Activated T-cell treated with anti-CD3 and anti-CD28 coated beads for 24 hours (primary cell): ENCODE measurements around the gene DCAF6.
"Not testable (repeated sequence)": the region's sequence is repeated elsewhere in the genome, so short reads cannot be mapped to it uniquely, and the experiment has no call there.

Source experiments
- DNase-seq: peaks from one replicate; pipeline ENCODE4 v3.0.0-alpha.2; 2020; ENCODE audit warnings: low read depth

The DCAF6 gene, protein sequence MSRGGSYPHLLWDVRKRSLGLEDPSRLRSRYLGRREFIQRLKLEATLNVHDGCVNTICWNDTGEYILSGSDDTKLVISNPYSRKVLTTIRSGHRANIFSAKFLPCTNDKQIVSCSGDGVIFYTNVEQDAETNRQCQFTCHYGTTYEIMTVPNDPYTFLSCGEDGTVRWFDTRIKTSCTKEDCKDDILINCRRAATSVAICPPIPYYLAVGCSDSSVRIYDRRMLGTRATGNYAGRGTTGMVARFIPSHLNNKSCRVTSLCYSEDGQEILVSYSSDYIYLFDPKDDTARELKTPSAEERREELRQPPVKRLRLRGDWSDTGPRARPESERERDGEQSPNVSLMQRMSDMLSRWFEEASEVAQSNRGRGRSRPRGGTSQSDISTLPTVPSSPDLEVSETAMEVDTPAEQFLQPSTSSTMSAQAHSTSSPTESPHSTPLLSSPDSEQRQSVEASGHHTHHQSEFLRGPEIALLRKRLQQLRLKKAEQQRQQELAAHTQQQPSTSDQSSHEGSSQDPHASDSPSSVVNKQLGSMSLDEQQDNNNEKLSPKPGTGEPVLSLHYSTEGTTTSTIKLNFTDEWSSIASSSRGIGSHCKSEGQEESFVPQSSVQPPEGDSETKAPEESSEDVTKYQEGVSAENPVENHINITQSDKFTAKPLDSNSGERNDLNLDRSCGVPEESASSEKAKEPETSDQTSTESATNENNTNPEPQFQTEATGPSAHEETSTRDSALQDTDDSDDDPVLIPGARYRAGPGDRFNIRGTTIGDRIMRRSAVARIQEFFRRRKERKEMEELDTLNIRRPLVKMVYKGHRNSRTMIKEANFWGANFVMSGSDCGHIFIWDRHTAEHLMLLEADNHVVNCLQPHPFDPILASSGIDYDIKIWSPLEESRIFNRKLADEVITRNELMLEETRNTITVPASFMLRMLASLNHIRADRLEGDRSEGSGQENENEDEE

DNA sequence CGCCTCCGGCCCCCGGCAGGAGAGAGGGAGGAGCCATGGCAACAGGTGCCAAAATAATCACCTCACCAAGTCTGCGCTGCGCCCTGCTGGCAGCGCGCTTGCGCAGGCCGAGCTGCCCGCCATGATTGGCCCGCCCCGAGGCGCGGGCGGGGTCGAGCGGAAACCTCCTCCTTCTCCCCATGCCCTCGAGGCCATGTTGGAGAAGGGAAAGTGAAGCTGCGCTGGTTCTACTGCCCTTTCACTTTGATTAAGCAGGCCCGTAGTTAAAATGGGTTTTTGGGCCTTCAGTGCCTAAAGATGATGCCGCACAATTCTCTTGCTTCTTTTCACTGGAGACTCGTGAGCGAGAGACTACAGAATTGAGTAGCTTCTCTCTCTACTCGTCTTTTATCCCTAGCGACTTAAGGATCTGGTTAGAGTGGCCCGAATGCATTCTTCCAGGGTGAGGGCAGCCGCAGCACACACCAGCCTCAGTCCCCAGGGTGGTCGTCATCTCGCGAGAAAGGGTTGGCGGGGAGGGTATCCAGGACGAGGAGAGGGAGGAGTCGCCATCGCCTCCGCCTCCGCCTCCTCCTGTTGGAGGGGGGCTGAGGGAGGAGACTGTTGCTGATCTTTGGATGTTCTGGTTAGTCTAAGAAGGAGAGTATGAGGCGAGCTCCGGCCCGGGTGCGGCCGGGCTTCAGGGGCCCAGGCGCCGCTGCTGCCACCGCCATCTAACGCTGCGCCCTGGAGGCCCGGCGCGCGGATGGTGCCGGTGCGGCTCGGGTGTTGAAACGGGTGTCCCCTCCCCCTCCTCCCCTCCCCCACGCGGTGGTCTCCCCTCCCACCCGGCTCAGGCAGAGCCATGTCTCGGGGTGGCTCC, at the start of gene DCAF6:
DCAF6 (plus strand) TSS at position 616 of the 862 bp plus-strand sequence; CDS start at position 845, 229 bp downstream.
- peak; percentile 94 for DNase-seq

DNA sequence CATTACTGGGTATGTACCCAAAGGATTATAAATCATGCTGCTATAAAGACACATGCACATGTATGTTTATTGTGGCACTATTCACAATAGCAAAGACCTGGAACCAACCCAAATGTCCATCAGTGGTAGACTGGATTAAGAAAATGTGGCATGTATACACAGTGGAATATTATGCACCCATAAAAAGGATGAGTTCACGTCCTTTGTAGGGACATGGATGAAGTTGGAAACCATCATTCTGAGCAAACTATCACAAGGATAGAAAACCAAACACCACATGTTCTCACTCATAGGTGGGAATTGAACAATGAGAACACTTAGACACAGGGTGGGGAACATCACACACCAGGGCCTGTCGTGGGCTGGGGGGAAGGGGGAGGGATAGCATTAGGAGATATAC, 49.3 kb upstream of the DCAF6 start:
- DNase-seq = not testable (repeated sequence)

DNA sequence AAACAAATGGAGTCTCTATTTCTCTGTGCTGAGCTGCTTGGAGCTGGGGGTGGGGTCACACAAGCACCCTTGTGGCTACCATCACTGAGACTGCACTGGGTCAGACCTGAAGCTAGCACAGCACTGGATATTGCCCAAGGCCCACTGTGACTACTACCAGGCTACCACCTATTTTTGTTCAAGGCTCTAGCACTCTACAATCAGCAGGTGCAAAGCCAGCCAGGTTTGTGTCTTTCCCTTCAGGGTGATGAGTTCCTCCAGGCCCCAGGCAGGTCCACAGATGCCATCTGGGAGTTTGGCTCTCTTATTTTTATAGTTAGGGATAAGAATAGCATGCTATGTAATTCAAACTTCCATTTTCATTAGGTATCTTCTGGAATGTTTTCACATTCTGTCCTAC, 46.1 kb upstream of the DCAF6 start:
- no peak for DNase-seq

DNA sequence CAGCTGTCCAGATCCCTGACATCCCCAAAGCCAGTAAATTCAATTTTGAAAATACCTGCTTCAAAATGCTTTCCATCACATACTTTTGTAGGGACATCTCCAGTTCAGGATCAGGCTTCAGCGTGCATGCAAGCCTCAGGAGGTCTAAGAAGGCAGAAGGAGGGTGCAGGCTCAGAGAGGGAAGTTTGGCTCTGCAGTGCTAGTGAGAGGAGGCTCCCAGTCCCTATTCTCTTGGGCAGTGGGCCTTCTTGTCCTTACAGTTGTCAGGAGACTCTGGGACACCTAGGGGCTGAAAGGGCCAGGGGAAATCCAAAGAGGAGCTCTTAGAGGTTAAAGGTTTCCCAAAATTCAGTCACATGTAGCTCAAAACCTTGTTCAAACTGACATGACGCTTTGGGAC, 42.7 kb upstream of the DCAF6 start:
- no peak for DNase-seq

DNA sequence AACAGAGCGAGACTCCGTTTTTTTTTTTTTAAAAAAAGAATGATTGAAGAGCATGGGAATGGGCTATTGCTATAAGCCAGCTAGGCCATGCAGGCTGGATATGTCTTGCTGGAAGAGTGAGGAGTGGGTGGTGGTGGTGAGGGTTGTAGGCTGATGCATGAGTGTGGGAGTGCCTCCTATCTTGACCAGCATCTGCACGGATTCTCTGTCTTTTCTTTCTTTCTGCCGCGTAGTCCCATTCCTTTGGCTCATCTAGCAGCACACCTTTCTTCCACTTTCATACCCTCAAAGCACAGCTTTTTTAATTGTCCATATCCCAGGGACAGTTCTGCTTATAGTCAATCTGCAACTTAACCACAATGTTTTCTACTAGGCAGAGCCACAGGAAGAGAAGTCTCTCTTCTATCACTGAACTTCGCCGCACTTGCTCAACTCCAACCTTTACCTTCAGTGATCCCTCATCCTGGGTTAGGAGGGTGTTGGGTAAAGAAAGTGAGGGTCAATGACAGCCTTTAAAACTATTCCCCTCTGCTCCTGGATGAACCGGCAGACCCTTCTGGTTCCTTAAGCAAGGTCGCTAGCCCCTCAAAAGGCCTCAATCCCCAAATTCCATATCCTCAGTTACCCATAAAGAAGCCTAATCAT, 37.8 kb upstream of the DCAF6 start:
- no peak for DNase-seq

DNA sequence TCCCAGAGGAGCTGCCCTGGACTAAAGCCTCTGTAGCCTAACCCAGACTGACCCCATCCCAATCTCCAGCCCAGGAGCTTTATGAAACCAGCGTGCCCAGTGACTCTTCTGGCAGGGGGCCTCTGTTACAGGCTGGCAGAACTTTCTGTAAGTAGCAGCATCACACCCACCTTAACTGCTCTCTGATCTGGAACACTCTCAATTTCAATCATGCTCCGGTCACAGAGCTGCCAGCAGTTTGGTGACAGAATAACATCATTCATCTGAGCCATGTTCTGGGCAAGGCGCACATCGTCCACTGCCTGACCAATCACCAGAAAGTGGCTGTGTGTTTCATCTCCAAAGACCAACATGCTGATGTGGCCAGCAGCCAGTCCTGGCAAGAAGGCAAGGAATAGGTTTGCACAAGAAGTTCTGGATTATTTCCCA, 37.2 kb upstream of the DCAF6 start:
- no peak for DNase-seq

DNA sequence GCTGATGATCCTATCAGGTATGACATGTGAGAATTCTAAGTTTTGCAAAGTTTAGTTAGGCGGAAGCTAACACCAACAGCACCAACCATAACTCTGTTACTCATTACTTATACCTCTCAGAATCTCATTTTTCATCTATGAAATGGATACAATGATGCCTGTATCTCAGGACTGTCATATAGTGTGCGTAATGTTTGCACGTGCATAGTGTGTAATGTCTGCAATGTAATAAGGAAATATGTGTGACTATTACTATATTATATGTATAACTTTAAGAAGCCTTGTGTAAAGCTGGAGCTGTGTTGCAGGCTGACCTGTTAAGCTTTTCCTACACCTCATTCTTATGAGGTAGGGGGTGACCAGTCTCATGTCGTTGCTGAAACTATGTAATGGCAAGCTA, 35.6 kb upstream of the DCAF6 start:
- no peak for DNase-seq

DNA sequence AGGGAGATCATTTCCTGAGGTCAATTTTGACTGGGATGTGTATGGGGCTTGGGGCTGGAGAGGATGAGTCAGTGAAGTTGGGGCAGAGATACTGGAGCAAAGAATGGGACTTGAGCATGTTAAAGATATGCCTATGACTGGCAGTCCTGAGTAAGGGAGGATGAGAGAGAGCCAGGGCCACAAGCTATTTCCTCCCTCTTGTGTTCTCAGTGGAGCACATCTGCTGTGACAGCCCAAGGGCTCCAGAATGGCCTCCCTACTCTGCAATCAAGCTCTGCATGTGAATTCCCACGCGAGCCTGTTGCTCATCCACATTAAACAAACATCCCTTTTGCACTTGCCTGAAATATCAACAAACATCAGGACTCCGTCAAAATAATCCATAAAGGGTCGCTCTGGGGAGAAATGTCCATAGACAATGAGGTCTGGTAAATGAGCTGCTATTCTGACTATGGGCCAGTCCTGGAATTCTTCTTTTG, 31.8 kb upstream of the DCAF6 start:
- DNase-seq = no peak

DNA sequence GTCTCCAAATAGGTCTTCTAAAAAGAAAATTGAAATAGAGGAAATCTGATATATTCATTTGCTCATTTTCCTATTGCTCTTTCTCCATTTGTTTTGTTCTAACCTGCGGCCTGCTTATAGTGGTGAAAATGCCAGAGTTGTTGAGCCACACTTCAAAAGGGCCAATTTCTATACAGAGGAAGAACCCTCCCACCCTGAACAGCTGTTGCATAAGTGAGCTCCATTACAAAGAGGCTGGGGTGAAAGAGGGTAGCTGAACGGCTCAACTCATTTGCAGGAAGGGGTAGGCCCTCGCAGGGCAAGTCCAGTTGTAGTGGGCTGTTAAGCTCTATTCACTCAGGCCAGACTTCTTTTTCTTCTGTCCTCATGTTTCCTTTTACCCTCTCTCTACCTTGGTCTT, 31.3 kb upstream of the DCAF6 start:
- no peak for DNase-seq

DNA sequence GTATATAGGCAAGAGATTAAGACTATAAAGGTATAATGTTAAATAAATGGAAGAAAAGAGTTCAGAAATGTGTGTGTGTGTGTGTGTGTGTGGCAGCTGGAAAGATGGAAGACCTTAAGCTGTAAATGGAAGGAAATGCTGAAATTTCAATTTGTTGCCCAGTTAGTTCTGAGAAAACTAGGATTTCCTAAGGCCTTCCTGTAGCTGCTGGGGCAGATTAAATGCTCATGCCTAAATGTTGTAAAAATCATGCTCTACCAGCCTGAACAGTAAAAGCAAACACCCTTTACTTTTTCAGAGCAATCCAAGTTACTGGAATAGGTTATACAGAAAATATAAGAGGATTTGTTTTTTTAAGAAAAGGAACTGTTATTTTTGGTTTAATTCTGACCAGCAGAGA, 30.8 kb upstream of the DCAF6 start:
- DNase-seq = no peak

DNA sequence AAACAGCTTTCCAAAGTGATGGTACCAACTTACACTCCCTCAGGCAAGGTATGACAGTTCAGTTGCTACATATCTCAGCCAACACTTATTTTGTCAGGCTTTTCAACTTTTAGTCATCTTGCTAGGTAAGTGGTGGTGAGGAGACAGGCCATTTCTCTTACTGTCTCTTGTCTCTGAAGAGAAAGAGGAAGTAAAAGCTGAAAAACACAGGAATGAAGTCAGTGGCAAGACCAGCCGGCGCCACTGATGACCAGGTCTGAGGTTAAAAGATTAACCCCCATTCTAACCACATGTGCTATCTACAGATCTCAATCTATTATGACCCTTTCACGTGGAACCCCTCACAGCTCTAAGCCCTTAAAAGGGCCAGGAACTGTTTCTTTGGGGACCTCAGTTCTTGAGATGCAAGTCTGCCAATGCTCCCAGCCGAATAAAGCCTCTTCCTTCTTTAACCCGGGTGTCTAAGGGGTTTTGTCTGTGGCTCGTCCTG, 26.7 kb upstream of the DCAF6 start:
- DNase-seq = no peak

DNA sequence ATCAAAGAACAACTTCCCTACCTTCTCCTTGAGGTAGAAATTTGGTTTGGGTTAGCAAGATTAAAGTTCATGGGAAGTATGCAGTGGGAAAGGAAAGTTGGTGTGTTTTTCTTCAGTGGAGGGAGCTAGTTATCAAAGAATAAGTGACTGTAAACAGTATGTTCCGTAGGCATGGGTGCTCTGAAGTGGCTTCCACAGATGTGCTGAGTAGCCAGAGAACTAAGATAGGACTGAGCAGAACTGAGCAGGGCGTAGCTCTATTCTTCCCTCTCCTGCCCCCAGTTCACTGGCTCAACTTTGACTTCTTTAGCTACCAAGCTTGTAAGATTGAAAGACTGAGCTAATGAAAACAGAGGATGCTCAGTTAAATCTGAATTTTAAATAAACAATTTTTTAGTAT, 26.0 kb upstream of the DCAF6 start:
- DNase-seq = no peak

DNA sequence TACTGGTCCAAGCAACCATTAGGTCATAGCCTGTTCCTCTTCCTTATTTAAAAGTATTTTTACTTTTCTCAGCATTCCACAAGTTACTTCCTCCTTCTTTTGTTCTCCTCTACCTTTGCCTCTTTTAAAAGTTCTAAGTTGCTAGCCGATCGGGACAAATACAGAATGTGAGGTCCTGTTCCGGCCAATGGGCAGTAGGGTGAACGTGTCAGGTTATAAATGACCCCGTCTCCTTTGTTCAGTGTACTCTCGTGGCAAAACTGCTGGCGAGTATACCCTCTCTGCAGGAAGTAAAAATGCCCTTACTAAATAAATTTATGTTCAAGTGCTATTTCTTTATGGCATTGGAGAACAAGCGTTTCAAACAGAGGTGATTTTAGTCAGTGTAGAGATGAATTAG, 25.1 kb upstream of the DCAF6 start:
- DNase-seq = no peak

DNA sequence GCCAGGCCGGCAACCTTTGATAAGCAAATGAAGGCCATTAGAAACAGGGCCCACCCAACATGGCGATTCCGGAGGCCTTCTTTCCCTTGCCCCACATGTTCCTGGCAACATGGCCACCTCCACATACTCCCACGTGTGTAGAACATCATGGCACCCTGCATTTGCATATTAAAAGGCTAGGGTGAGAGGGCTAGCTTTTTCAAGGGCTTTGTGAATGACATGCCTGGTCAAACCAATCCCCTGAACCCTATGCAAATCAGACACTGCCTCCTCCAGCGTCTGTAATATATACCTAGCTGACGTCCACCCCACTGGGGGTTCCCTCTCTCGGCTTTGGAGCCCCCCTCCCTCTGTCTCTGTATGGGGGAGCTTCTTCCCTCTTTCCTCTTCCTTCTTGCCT, 24.2 kb upstream of the DCAF6 start:
- no peak for DNase-seq

DNA sequence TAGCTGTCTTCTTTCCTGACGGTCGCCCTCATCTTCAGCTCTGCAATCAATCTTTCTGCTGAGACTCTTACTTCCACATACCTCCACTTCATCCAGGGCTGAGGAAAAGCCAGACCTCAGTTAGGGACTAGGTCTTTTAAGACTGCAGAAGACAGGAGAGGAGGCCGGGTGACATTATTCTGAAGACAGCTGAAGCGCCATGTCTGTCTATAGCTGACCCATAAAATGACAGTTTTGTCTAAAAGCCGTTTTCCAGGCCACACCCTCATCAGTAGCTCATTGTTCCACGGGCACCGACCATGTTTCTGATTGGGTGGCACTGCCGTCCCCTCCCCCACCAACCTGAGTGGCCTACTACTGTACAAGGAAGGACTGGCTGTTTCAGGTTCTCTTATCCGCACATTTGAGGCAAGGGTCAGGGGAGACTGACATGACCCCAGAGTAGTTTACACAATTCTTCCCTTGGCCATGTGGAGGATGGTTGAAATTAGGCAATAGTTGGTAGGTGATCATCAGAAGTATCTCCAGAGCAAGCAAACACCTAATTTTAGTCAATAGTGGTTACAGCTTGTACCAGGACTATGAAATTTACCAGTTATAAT, 22.5 kb upstream of the DCAF6 start, which contains the start of gene ADCY10:
ADCY10 (minus strand) TSS at position 240 of the 602 bp plus-strand sequence. CDS start 8,994 bp downstream, outside the sequence.
- DNase-seq = no peak

DNA sequence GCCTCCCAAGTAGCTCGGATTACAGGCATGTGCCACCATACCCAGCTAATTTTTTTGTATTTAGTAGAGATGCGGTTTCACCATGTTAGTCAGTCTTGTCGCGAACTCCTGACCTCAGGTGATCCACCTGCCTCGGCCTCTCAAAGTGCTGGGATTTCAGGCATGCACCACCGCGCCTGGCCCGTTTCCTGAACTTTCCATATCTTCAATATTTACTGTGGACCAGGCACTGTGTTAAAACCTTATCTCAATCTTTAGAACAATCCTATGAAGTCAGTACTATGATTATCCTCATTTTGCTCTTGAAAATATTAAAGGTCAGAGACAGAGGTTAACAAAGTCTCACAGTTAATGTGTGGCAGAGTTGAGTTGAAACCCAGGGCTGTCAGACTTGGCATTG, 20.9 kb upstream of the DCAF6 start:
- no peak for DNase-seq

DNA sequence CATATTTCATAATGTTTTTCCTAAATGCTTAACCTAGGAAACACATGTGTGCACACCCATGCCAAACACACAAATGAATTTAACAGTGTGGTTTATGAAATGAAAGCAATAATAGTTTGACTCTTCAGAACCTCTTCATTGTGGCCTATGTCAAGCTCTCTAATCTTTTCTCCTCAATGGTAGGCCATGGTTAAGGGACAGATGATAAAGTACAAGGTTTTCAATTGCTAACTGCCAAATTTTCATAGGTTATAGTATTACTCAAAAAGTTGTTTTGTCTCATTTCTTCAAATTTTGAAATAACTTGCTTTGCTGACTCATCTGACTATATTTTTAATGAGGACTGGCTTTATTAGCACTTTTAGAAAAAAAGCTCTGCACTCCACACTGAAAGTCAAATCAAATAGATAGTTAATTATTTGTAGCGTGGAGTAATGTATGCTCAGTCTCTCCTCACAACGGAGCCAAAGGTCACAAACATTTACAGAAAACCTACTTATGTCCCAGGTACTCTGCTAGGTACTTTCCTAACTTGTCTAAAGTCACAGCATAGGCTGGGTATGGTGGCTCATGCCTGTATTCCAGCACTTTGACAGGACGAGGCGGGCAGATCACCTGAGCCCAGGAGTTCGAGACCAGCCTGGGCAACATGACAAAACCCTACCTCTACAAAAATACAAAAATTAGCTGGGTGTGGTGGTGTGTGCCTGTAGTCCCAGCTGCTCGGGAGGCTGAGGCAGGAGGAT, 19.5 kb upstream of the DCAF6 start:
- no peak for DNase-seq

DNA sequence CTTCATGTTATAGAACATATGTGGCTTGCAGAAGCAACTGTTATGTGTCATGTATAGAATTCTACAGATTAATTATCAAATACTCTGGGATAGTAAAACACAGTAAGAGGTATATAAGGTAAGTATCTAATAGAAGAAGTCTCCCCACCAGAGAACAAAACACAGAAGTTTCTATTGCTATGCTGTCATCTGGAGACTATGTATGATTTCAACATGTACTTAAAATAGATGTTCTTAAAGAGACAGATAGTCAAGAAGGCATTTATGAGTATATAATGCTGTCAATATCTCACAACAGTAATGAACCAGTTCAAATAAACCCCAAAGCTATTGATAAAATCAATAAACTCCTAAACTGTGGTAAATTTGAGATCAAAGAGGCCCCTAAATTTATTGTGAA, 14.5 kb upstream of the DCAF6 start:
- DNase-seq = no peak

DNA sequence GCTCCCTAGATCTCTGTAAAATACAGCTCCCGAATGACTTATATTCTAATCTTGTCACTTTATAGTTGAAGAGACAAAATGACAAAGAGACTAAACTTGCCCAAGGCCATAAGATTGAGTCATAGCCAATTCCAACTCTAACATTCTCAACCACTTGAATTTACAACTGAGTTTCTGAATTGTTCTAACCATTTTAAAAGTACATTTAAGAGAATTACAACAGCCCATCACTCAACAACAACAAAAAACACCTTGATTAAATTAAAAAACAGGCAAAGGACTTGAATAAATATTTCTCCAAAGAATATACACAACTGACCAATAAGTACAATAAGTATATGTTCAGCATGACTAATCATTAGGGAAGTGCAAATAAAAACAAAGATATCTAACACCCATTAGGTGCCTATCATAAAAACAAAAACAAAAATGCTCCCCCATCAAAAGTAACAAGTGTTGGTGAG, 13.8 kb upstream of the DCAF6 start:
- no peak for DNase-seq
